T-cell (primary cell): ENCODE measurements around the gene NAA35. TPM values are rescaled to one million over a fixed set of nuclear protein-coding genes. Genes with fewer than 3 reads are reported as not detected.

ENCODE experiments used
- ATAC-seq, 4 experiments: fragments of 200-7000 bp in 3 of 4; fragments of 150-1000 bp in 1 of 4; cut with Tn5 transposase; replicated peaks in 1 of 4; 1 replicate in 3 of 4; 2 replicates in 1 of 4; pipeline ENCODE4 v1.10.0; 2021; ENCODE audit warnings: moderate library complexity in 3 of 4, mild to moderate bottlenecking in 2 of 4, moderate number of reproducible peaks in 1 of 4
- CTCF ChIA-PET, 2 donors: fragments of 300-600 bp; sonication (Branson Sonifier 250); formaldehyde crosslinking; loops; one replicate each; lab custom pipeline; 2022; ENCODE audit warnings: antibody characterized with exemption in 2 of 2; lab: Charles Lee
- POLR2A ChIA-PET, 2 donors: fragments of 300-600 bp; sonication (Branson Sonifier 250); formaldehyde crosslinking; loops; one replicate each; lab custom pipeline; 2022; ENCODE audit warnings: antibody characterized with exemption in 2 of 2; lab: Charles Lee
- DNase-seq, 35 experiments: peaks; one replicate each; pipeline versions ENCODE4 v3.0.0 to v3.0.0-alpha.2; 2013 to 2023
- H3K27ac ChIP-seq: one replicate; pipeline ENCODE4 v1.5.1; 2013; ENCODE audit warnings: low read length
- H3K27me3 ChIP-seq, 2 experiments: replicated peaks in 1 of 2; 1 replicate in 1 of 2; 2 replicates in 1 of 2; pipeline versions ENCODE4 v1.6.1 to v1.7.0; 2013; ENCODE audit warnings: low read length in 1 of 2, mixed read lengths in 1 of 2; ENCODE audit not compliant: control insufficient read depth in 2 of 2, insufficient read depth in 2 of 2; ENCODE audit errors: extremely low read depth in 1 of 2
- H3K36me3 ChIP-seq, 2 donors: 1 replicate in 1 of 2; 2 replicates in 1 of 2; pipeline versions ENCODE4 v1.6.1 to v1.7.0; 2013; ENCODE audit warnings: low read length in 1 of 2; ENCODE audit not compliant: control insufficient read depth in 2 of 2, insufficient read depth in 1 of 2; ENCODE audit errors: extremely low read depth in 1 of 2
- H3K4me1 ChIP-seq, 2 experiments: 1 replicate in 1 of 2; 2 replicates in 1 of 2; pipeline versions ENCODE4 v1.6.1 to v1.7.0; 2013; ENCODE audit warnings: low read length in 2 of 2, mixed read lengths in 1 of 2; ENCODE audit not compliant: insufficient read depth in 2 of 2, control insufficient read depth in 1 of 2; ENCODE audit errors: extremely low read depth in 1 of 2
- H3K4me3 ChIP-seq, 2 donors: 1 replicate in 1 of 2; 2 replicates in 1 of 2; pipeline versions ENCODE4 v1.5.1 to v1.7.0; 2013; ENCODE audit warnings: mild to moderate bottlenecking in 2 of 2, low read length in 1 of 2, moderate library complexity in 1 of 2; ENCODE audit not compliant: control insufficient read depth in 1 of 2; ENCODE audit errors: extremely low read depth in 1 of 2
- H3K9me3 ChIP-seq: 2 replicates; pipeline ENCODE4 v1.7.0; 2013
- H3K27ac Mint-ChIP-seq, 2 donors: one replicate each; pipeline ENCODE4 v1.8.0; 2020 to 2021; ENCODE audit warnings: mild to moderate bottlenecking in 2 of 2, mixed read lengths in 2 of 2
- H3K27me3 Mint-ChIP-seq, 2 donors: one replicate each; pipeline ENCODE4 v1.8.0; 2021 to 2022; ENCODE audit warnings: mixed read lengths in 2 of 2
- H3K36me3 Mint-ChIP-seq: one replicate; pipeline ENCODE4 v1.8.0; 2021; ENCODE audit warnings: mixed read lengths
- H3K4me1 Mint-ChIP-seq, 3 donors: one replicate each; pipeline ENCODE4 v1.8.0; 2020 to 2022; ENCODE audit warnings: mixed read lengths in 3 of 3, mild to moderate bottlenecking in 1 of 3
- H3K4me3 Mint-ChIP-seq, 3 donors: one replicate each; pipeline ENCODE4 v1.8.0; 2020 to 2022; ENCODE audit warnings: mild to moderate bottlenecking in 3 of 3, mixed read lengths in 3 of 3, moderate library complexity in 3 of 3
- H3K9me3 Mint-ChIP-seq, 3 donors: one replicate each; pipeline ENCODE4 v1.8.0; 2020 to 2022; ENCODE audit warnings: mixed read lengths in 3 of 3
- WGBS: methylation state at CpG from one replicate; pipeline ENCODE4 v1.1.5; 2013; ENCODE audit warnings: missing lambda C conversion rate; ENCODE audit not compliant: insufficient coverage; 5-methylcytosine and 5-hydroxymethylcytosine counted together
- total RNA-seq, 35 experiments: library from RNA in 6 of 35; stranded (reverse) in 6 of 35; fragments of 120-200 nt in 1 of 35; gene quantifications; one replicate each; pipeline versions ENCODE4 v1.2.1 to v1.2.4 and lab custom pipeline; 2013 to 2026

NAA35 gene
- total RNA-seq, 5 donors from 2014 or later (not counting 1 experiment from before 2014, with no cell fraction given): 17.6 to 25.3 (median 24.3) TPM

- H3K4me3 Mint-ChIP-seq: no peak overlapping the region
- no peak overlapping the region for H3K27ac Mint-ChIP-seq
- no peaks in the 10 kb centered on the region for H3K36me3 ChIP-seq
- H3K4me1 Mint-ChIP-seq: no peaks in the 10 kb centered on the region
- no peak overlapping the region for H3K4me3 ChIP-seq
- H3K9me3 Mint-ChIP-seq: no peaks in the 10 kb centered on the region
- H3K27me3 ChIP-seq: peaks cover 0 to 18% of the 10 kb centered on the region in 2 experiments
- H3K27me3 Mint-ChIP-seq: peaks cover 5 to 20% of the 10 kb centered on the region in 2 donors
- H3K36me3 Mint-ChIP-seq: no peaks in the 10 kb centered on the region
- H3K27ac ChIP-seq: no peak overlapping the region
- DNase-seq: no peak
- WGBS: 57% methylated on average over 1 of the region's 3 CpGs
- H3K9me3 ChIP-seq: no peaks in the 10 kb centered on the region
- no peaks in the 10 kb centered on the region for H3K4me1 ChIP-seq
- ChIA-PET POLR2A (no interaction called here), CTCF (no interaction called here)
- no peak for ATAC-seq
These were observed 113.7 kb downstream of the NAA35 start for GRCh38 chr9:86054695-86055094.

- ChIA-PET CTCF (no interaction called here), POLR2A (no interaction called here)
- Histone ChIP-seq H3K4me1 (no peaks in the 10 kb centered on the region), H3K9me3 (no peaks in the 10 kb centered on the region), H3K27ac (no peak overlapping the region), H3K27me3 (peaks cover 0 to 16% of the 10 kb centered on the region in 2 experiments), H3K36me3 (no peaks in the 10 kb centered on the region), H3K4me3 (no peak overlapping the region)
- H3K4me3 Mint-ChIP-seq: no peak overlapping the region
- ATAC-seq: no peak
- H3K27ac Mint-ChIP-seq: no peak overlapping the region
- WGBS: 90% methylated on average over 9 of the region's 13 CpGs
- H3K9me3 Mint-ChIP-seq: no peaks in the 10 kb centered on the region
- H3K27me3 Mint-ChIP-seq: peaks cover 8 to 27% of the 10 kb centered on the region in 2 donors
- H3K4me1 Mint-ChIP-seq: no peaks in the 10 kb centered on the region
- H3K36me3 Mint-ChIP-seq: no peaks in the 10 kb centered on the region
- no peak for DNase-seq
These were observed 116.5 kb downstream of the NAA35 start for GRCh38 chr9:86057491-86057890.

DNA sequence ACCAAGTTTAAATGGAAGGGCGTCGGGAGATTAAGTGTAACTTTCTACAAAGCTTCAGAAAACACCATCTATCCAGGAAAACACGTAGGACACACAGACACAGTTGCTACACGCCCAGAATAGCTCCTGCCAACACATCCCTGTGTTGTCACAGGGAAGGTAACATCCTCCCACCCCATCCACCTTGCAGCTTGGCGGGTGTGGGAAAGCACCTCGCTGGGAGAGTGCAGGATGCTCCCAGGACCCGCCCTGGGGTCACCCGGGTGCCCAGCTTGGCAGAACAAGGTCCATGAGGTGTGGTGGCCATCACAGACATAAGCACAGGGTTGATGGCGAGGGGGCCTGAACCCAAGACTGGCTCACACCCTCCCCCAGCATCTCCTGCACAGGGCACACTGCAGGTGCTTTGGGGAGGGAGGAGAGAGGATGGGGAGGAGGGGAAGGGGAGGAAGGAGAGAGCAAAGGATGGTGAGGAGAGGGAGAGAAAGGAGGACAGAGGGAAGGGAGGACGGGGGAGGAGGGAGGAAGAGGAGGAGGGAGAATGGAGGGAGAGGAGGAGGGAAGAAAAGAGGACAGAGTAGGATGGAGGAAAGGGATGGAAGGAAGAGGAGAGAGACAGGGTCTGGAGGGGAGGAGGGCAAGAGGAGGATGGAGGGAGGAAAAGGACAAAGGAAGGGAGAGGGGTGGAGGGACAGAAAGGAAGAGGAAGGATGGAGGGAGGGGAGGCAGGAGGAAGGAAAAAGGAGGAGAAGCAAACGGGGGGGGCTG, 121.2 kb downstream of the NAA35 start:
- ATAC-seq (no peak), DNase-seq (no peak)
- no peak overlapping the region for H3K4me3 Mint-ChIP-seq
- H3K27ac Mint-ChIP-seq: no peak overlapping the region
- no peak overlapping the region for H3K27ac ChIP-seq
- H3K27me3 Mint-ChIP-seq: peaks cover 8 to 17% of the 10 kb centered on the region in 2 donors
- H3K27me3 ChIP-seq: peaks cover 0 to 9% of the 10 kb centered on the region in 2 experiments
- no peaks in the 10 kb centered on the region for H3K4me1 ChIP-seq
- WGBS: 65% methylated on average over 7 of the region's 11 CpGs
- no peaks in the 10 kb centered on the region for H3K36me3 ChIP-seq
- no peak overlapping the region for H3K4me3 ChIP-seq
- no peaks in the 10 kb centered on the region for H3K9me3 Mint-ChIP-seq
- H3K9me3 ChIP-seq: no peaks in the 10 kb centered on the region
- no peaks in the 10 kb centered on the region for H3K4me1 Mint-ChIP-seq
- ChIA-PET CTCF (no interaction called here), POLR2A (no interaction called here)
- no peaks in the 10 kb centered on the region for H3K36me3 Mint-ChIP-seq

GRCh38 chr9:86062845-86063693, 122.1 kb downstream of the NAA35 start:
- Histone ChIP-seq H3K27ac (no peak overlapping the region), H3K4me1 (no peaks in the 10 kb centered on the region), H3K36me3 (no peaks in the 10 kb centered on the region), H3K27me3 (peaks cover 0 to 3% of the 10 kb centered on the region in 2 experiments), H3K4me3 (no peak overlapping the region), H3K9me3 (no peaks in the 10 kb centered on the region)
- ChIA-PET POLR2A (no interaction called here), CTCF (no interaction called here)
- ATAC-seq (no peak), DNase-seq (no peak)
- Mint-ChIP-seq H3K9me3 (no peaks in the 10 kb centered on the region), H3K27me3 (peaks cover 8 to 17% of the 10 kb centered on the region in 2 donors), H3K27ac (no peak overlapping the region), H3K36me3 (no peaks in the 10 kb centered on the region), H3K4me1 (no peaks in the 10 kb centered on the region), H3K4me3 (no peak overlapping the region)
- 82% methylated on average over 6 of the region's 16 CpGs for WGBS

DNA sequence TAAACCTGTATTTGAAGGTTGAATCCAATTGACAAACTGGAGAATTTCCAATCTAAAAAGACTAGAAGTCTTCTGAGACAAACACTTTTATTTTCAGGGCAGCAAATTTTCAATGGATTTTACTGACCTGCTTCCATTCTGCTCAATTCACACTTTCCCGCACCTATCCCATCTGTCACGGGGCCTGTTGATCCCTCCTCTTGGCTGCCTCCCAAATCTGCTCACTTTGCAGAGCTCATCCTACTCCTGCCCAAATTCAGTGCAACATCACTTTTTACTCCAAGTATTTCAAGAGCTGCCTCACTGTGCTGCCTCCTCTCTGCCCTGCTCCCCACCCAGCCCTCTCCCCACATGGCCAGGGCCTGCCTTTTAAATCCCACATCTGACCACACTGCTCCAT, 123.3 kb downstream of the NAA35 start:
- DNase-seq: no peak
- peaks cover 4 to 13% of the 10 kb centered on the region in 2 donors for H3K27me3 Mint-ChIP-seq
- H3K27ac ChIP-seq: no peak overlapping the region

DNA sequence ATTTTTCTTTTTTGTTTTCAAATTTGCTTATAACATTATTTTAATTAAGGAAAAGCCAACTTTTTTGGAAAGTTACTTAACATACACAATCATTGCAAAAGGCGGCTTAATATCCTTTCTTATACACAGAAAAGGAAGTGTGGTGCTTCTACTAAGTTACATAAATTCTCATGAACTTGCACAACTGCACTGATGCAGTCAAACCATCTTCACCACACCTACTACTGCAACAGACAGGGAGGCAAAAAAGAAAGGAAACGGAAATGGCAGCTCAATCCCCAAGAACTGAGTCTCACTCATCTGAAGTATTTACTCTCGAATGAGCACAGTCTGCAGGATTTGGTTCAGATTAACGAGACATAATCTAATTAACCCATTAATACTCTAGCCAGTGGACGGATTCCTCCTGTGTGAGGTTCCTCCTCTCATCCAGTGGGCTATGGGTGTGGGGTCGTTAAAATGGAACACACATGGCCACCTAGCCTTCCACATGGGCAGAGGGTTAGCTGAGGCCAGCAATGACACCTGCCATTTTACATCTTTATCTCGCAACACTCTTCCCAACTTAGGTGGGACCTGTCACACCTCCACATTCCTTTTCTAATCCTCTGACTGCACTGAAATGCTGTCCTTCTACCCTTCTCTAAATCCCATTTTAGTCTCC, 128.4 kb downstream of the NAA35 start:
- H3K36me3 ChIP-seq: no peaks in the 10 kb centered on the region
- no peaks in the 10 kb centered on the region for H3K4me1 ChIP-seq
- Mint-ChIP-seq H3K9me3 (no peaks in the 10 kb centered on the region), H3K36me3 (no peaks in the 10 kb centered on the region), H3K4me3 (no peak overlapping the region), H3K27ac (no peak overlapping the region), H3K27me3 (peaks cover 0 to 3% of the 10 kb centered on the region in 2 donors), H3K4me1 (no peaks in the 10 kb centered on the region)
- no peak for DNase-seq
- no peaks in the 10 kb centered on the region for H3K9me3 ChIP-seq
- H3K4me3 ChIP-seq: no peak overlapping the region
- POLR2A ChIA-PET: no interaction called here
- H3K27ac ChIP-seq: no peak overlapping the region
- H3K27me3 ChIP-seq: no peaks in the 10 kb centered on the region
- no peak for ATAC-seq
- CTCF ChIA-PET: interaction anchor here in 1 of 2 donors (0.6 kb wide), 1 partner anchor 201 kb away, joined by 3 read pairs; no protein-coding TSS in a partner anchor
- WGBS: 93% methylated on average over 1 of the region's 7 CpGs

More for the DNA sequence above, 123.3 kb downstream of the NAA35 start:
- no peak overlapping the region for H3K27ac Mint-ChIP-seq
- H3K9me3 ChIP-seq: no peaks in the 10 kb centered on the region
- H3K4me1 ChIP-seq: no peaks in the 10 kb centered on the region
- no peak overlapping the region for H3K4me3 ChIP-seq
- ChIA-PET POLR2A (no interaction called here), CTCF (no interaction called here)
- H3K36me3 Mint-ChIP-seq: no peaks in the 10 kb centered on the region
- no peak overlapping the region for H3K4me3 Mint-ChIP-seq
- WGBS: 94% methylated on average over 2 of the region's 2 CpGs
- no peaks in the 10 kb centered on the region for H3K36me3 ChIP-seq
- no peaks in the 10 kb centered on the region for H3K9me3 Mint-ChIP-seq
- H3K4me1 Mint-ChIP-seq: no peaks in the 10 kb centered on the region
- no peak for ATAC-seq
- no peaks in the 10 kb centered on the region for H3K27me3 ChIP-seq
